Measurements from ENCODE around the gene BTBD10.

DNA sequence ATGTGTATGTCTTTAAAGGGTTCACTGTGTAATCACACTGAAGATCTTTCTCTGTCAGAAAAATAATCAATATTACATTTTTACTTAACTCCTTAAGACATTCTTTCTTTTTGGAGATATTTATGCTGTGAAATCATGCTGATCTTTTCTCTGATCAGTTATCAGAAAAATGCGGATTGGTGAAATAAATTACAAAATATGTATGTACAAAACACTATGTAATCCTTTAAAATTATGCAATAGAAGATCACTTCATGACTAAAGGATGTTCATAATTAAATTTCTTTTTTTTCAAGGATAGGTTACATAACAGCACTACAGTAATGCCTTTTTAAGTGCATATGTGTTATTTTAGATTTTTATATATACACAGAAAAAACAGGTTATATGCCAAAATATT, 24.7 kb downstream of the BTBD10 start:
- TF ChIP-seq, protein P1, sequence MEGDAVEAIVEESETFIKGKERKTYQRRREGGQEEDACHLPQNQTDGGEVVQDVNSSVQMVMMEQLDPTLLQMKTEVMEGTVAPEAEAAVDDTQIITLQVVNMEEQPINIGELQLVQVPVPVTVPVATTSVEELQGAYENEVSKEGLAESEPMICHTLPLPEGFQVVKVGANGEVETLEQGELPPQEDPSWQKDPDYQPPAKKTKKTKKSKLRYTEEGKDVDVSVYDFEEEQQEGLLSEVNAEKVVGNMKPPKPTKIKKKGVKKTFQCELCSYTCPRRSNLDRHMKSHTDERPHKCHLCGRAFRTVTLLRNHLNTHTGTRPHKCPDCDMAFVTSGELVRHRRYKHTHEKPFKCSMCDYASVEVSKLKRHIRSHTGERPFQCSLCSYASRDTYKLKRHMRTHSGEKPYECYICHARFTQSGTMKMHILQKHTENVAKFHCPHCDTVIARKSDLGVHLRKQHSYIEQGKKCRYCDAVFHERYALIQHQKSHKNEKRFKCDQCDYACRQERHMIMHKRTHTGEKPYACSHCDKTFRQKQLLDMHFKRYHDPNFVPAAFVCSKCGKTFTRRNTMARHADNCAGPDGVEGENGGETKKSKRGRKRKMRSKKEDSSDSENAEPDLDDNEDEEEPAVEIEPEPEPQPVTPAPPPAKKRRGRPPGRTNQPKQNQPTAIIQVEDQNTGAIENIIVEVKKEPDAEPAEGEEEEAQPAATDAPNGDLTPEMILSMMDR (IDR thresholded peaks at IDR 0.05): no peak
- no peak for TF ChIP-seq EP300 (IDR thresholded peaks at IDR 0.05)
- no peak for TF ChIP-seq POLR2AphosphoS5 (IDR thresholded peaks at IDR 0.05)
- no peak for TF ChIP-seq POLR2A (IDR thresholded peaks at IDR 0.05)
